ENCODE data around the gene SLC17A9. TPM values are rescaled to one million over a fixed set of nuclear protein-coding genes. Genes with fewer than 3 reads are reported as not detected.

Gene SLC17A9
- total RNA-seq, 3 donors from 2014 or later = 2.2 to 4.9 (median 2.7) TPM

DNA sequence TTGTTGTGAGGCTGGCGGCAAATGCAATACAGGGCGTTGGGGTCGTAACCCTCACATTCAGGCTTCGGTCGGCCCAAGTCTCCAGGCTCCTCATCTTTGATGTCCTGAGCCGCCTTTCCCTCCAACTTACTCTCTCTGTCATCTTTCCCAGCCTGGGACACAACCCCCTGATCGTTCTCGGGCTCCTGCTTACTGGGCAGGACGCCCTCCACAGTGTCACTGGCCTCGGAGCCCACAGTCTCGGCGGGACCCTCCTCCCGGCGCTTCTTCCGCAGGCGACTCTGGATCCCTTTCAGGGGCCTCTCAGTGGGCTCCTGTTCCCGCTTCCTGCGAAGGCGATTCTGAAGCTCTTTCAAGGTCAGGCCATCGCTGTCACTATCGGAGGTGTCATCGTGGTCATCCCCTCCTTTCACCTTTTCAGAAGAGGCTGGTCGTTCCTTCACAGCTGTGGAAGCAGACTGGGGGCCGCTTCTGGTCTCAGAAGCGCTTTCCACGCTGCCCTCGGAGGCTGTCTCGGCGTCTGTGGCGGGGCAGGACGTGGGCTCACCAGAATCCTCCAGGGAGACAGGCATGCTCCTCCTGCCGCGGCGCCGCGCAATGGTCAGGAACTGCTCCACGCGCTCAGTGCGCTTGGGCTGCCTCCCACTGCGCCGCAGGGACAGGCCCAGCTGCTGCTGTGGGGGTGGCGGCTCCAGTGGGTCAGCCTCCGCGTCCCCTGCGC lies 41.6 kb upstream of the SLC17A9 start:
- Histone ChIP-seq H3K4me1 (peaks cover 0 to 5% of the 10 kb centered on the region in 2 donors), H3K4me3 (no peak overlapping the region), H3K36me3 (peaks cover 25% of the 10 kb centered on the region), H3K9me3 (no peaks in the 10 kb centered on the region), H3K27ac (no peak overlapping the region), H3K27me3 (no peaks in the 10 kb centered on the region)
- intact Hi-C loops (cut with DNase I; ENCODE audit: low total_unique reads) = no loop called here
- no peak for TF ChIP-seq CTCF (IDR thresholded peaks at IDR 0.05)
- no peak for TF ChIP-seq POLR2AphosphoS5 (IDR thresholded peaks at IDR 0.05)
- TF ChIP-seq POLR2A (IDR thresholded peaks at IDR 0.05) = no peak
- DNase-seq (ENCODE audit: low spot score in 2 of 2) = no peak

DNA sequence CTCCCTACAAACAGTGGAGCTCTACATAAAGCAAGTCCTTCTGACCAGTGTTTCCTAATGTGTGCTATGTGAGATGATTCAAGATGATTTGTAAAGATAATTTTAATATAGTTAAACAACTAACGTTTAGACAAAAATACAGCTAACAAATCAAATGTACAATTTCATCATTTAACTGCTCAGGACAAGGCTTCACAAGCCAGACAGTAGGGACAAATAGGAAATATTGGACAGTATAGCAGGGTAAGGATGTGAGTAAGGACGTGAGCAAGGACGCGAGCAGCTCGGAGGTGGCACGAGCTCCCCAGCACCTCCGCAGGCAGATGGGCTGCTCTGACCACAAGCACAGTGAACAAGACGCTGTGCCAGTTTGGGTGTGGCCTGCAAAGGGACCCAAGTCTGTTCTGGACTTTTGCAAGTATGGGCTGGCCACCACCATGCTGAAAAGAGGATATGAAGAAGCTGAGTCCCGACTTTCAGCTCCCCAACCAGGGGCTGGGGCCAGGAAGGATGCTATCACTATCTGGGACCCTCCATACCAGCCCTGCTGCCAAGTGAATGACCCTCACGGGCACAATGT lies 40.7 kb upstream of the SLC17A9 start:
- peaks cover 0 to 5% of the 10 kb centered on the region in 2 donors for H3K4me1 ChIP-seq
- TF ChIP-seq POLR2AphosphoS5 (IDR thresholded peaks at IDR 0.05) = no peak
- TF ChIP-seq CTCF (IDR thresholded peaks at IDR 0.05) = no peak
- TF ChIP-seq POLR2A (IDR thresholded peaks at IDR 0.05) = no peak

DNA sequence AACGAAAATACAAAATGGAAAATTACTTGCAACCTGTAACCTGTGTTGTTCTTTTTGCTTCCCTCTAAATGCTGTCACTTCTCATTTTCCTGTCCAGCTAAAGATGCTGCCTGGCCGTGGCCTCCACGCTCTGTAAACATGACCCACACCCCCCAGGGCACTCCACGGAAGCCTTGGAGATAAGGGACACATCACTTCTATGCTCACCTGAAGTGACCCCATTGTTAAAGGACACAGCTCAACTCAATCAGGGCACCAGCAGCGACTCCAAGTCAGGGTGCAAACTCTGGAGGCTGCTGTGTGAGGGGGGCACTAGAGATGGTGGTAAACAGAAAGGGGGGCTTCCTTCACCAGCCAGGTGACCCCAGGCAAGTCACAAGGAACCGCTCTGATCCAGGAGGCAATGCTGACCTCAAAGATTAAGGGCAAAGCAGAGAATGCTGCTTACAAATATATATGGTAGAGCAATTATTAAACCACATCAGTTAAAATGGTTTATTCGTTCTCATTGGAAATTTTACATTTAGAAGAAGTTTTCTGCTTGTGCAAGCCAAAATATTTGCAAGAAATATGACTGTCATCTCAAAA lies 39.4 kb upstream of the SLC17A9 start:
- Histone ChIP-seq H3K27me3 (no peaks in the 10 kb centered on the region), H3K27ac (no peak overlapping the region), H3K4me3 (no peak overlapping the region), H3K4me1 (peaks cover 0 to 13% of the 10 kb centered on the region in 2 donors), H3K36me3 (peaks cover 14% of the 10 kb centered on the region), H3K9me3 (no peaks in the 10 kb centered on the region)
- TF ChIP-seq POLR2A (IDR thresholded peaks at IDR 0.05) = no peak
- no peak for TF ChIP-seq POLR2AphosphoS5 (IDR thresholded peaks at IDR 0.05)
- no peak for TF ChIP-seq CTCF (IDR thresholded peaks at IDR 0.05)
- intact Hi-C loops (cut with DNase I; ENCODE audit: low total_unique reads) = no loop called here
- no peak for DNase-seq (ENCODE audit: low spot score in 2 of 2)

More for the DNA sequence above, 40.7 kb upstream of the SLC17A9 start:
- no peak overlapping the region for H3K27ac ChIP-seq
- intact Hi-C loops (cut with DNase I; ENCODE audit: low total_unique reads) = no loop called here
- peaks cover 19% of the 10 kb centered on the region for H3K36me3 ChIP-seq
- no peaks in the 10 kb centered on the region for H3K27me3 ChIP-seq
- no peaks in the 10 kb centered on the region for H3K9me3 ChIP-seq
- H3K4me3 ChIP-seq = no peak overlapping the region
- DNase-seq (ENCODE audit: low spot score in 2 of 2) = no peak

GRCh38 chr20:62914436-62914835 lies 38.1 kb upstream of the SLC17A9 start:
- H3K27me3 ChIP-seq = no peaks in the 10 kb centered on the region
- TF ChIP-seq POLR2A (IDR thresholded peaks at IDR 0.05) (no peak), POLR2AphosphoS5 (IDR thresholded peaks at IDR 0.05) (no peak), CTCF (IDR thresholded peaks at IDR 0.05) (no peak)
- no peak overlapping the region for H3K27ac ChIP-seq
- H3K9me3 ChIP-seq = no peaks in the 10 kb centered on the region
- H3K36me3 ChIP-seq = peaks cover 14% of the 10 kb centered on the region
- no peak overlapping the region for H3K4me3 ChIP-seq
- intact Hi-C loops (cut with DNase I; ENCODE audit: low total_unique reads) = no loop called here
- peaks cover 0 to 13% of the 10 kb centered on the region in 2 donors for H3K4me1 ChIP-seq
- DNase-seq (ENCODE audit: low spot score in 2 of 2) = no peak

GRCh38 chr20:62914970-62915457 lies 37.5 kb upstream of the SLC17A9 start:
- H3K4me3 ChIP-seq = peak overlapping the region in 1 of 3 donors; percentile 17
- TF ChIP-seq POLR2AphosphoS5 (IDR thresholded peaks at IDR 0.05) = no peak
- TF ChIP-seq POLR2A (IDR thresholded peaks at IDR 0.05) = no peak
- TF ChIP-seq CTCF (IDR thresholded peaks at IDR 0.05) = no peak
- no peaks in the 10 kb centered on the region for H3K27me3 ChIP-seq
- no peak for DNase-seq (ENCODE audit: low spot score in 2 of 2)
- no peaks in the 10 kb centered on the region for H3K9me3 ChIP-seq
- peaks cover 0 to 13% of the 10 kb centered on the region in 2 donors for H3K4me1 ChIP-seq
- H3K27ac ChIP-seq = no peak overlapping the region
- H3K36me3 ChIP-seq = peaks cover 13% of the 10 kb centered on the region
- intact Hi-C loops (cut with DNase I; ENCODE audit: low total_unique reads) = no loop called here
